Spleen (tissue), 11 donors: ENCODE measurements around the gene GCK. TPM values are rescaled to one million over a fixed set of nuclear protein-coding genes. Genes with fewer than 3 reads are reported as not detected.

Experiments
- DNase-seq: peaks from one replicate; pipeline ENCODE4 v3.0.0-alpha.2; 2020
- H3K27ac ChIP-seq, 8 donors: fragments of 200-600 bp; sonication (generic) in 7 of 8; 1 replicate in 4 of 8; 2 replicates in 4 of 8; pipeline versions ENCODE4 v1.5.0 to v1.8.0; 2016 to 2021; ENCODE audit warnings: inconsistent platforms in 4 of 8, mild to moderate bottlenecking in 4 of 8, moderate library complexity in 1 of 8
- H3K27me3 ChIP-seq, 7 donors: fragments of 200-600 bp; sonication (generic) in 6 of 7; replicated peaks in 1 of 7; 1 replicate in 4 of 7; 2 replicates in 3 of 7; pipeline versions ENCODE4 v1.5.0 to v1.8.0; 2016 to 2021; ENCODE audit warnings: inconsistent platforms in 3 of 7, mild to moderate bottlenecking in 1 of 7
- H3K36me3 ChIP-seq, 6 donors: fragments of 200-600 bp; sonication (generic) in 5 of 6; 1 replicate in 4 of 6; 2 replicates in 2 of 6; pipeline versions ENCODE4 v1.5.0 to v1.8.0; 2016 to 2021; ENCODE audit warnings: inconsistent platforms in 2 of 6
- H3K4me1 ChIP-seq, 6 donors: fragments of 200-600 bp; sonication (generic) in 5 of 6; 1 replicate in 3 of 6; 2 replicates in 3 of 6; pipeline versions ENCODE4 v1.5.0 to v1.8.0; 2016 to 2021; ENCODE audit warnings: inconsistent platforms in 3 of 6
- H3K4me3 ChIP-seq, 8 donors: fragments of 200-600 bp; sonication (generic) in 7 of 8; 1 replicate in 4 of 8; 2 replicates in 4 of 8; pipeline versions ENCODE4 v1.5.0 to v1.8.0; 2016 to 2021; ENCODE audit warnings: inconsistent platforms in 4 of 8, mild to moderate bottlenecking in 4 of 8, moderate library complexity in 2 of 8
- H3K9me3 ChIP-seq, 8 donors: fragments of 200-600 bp; sonication (generic) in 7 of 8; 1 replicate in 4 of 8; 2 replicates in 4 of 8; pipeline versions ENCODE4 v1.5.0 to v1.8.0; 2016 to 2021; ENCODE audit warnings: inconsistent platforms in 4 of 8
- CTCF ChIP-seq, 11 experiments: fragments of 200-600 bp in 7 of 11; fragments of 450-650 bp in 4 of 11; sonication (generic) in 4 of 11; IDR thresholded peaks in 8 of 11; conservative IDR thresholded peaks in 3 of 11; 1 replicate in 7 of 11; 2 replicates in 4 of 11; pipeline versions ENCODE4 v1.4.0 to v1.8.0; 2016 to 2021; ENCODE audit warnings: antibody characterized with exemption in 11 of 11, inconsistent platforms in 4 of 11, mild to moderate bottlenecking in 1 of 11
- POLR2A ChIP-seq, 3 donors: fragments of 450-650 bp; IDR thresholded peaks; one replicate each; pipeline ENCODE4 v1.5.1; 2017; ENCODE audit warnings: antibody characterized with exemption in 3 of 3, mild to moderate bottlenecking in 1 of 3
- POLR2AphosphoS5 ChIP-seq, 3 donors: sonication (generic); formaldehyde crosslinking; IDR thresholded peaks; one replicate each; pipeline ENCODE4 v1.5.1; 2017; ENCODE audit warnings: antibody characterized with exemption in 3 of 3
- WGBS, 5 donors: extraction: QIAGEN DNeasy Blood & Tissue Kit in 3 of 5; methylation state at CpG; one replicate each; pipeline versions ENCODE4 v1.1.5 to v1.1.7; 2013 to 2018; 5-methylcytosine and 5-hydroxymethylcytosine counted together
- intact Hi-C: fragments of 100-400 bp; cut with DNase I; formaldehyde crosslinking; loops from one replicate; pipeline ENCODE4 v1.15.0; 2023; ENCODE audit warnings: low total_unique reads
- polyA plus RNA-seq, 3 donors: library from polyadenylated mRNA; stranded (reverse); fragments of 200-250 nt; gene quantifications; one replicate each; pipeline ENCODE4 v1.2.1, GENCODE V29; 2013
- total RNA-seq, 7 donors: library from RNA; depleted of rRNA in 3 of 7; stranded (reverse); fragments of >200 nt in 3 of 7; fragmentation: NEBNext Ultra II Directional in 4 of 7; extraction: Animal tissue kit (Norgen Biotek cat#: 25700) in 4 of 7; gene quantifications; one replicate each; pipeline versions ENCODE4 v1.1.0 to v1.2.1, GENCODE V29; 2016 to 2021
- donor health status: healthy with polysubstance abuse.
- donor health status: DM: no; HTN: no; CAD: no; lungs with moderate emphysema.
- donor health status: DM: no; HTN: no; CAD: no.
- donor health status: Bipolar disorder and iron deficiency.
- donor health status: healthy.
- donor health status: DM: no; HTN: no; CAD: no.
- donor health status: DM: yes; HTN: yes; CAD: no.

Gene GCK
- total and polyA plus RNA-seq, 10 donors, result 0.29 to 1.7 (median 0.55) TPM; not detected in 3

GRCh38 chr7:44147026-44147991, 41.9 kb downstream of the GCK start:
- no peak for DNase-seq

DNA sequence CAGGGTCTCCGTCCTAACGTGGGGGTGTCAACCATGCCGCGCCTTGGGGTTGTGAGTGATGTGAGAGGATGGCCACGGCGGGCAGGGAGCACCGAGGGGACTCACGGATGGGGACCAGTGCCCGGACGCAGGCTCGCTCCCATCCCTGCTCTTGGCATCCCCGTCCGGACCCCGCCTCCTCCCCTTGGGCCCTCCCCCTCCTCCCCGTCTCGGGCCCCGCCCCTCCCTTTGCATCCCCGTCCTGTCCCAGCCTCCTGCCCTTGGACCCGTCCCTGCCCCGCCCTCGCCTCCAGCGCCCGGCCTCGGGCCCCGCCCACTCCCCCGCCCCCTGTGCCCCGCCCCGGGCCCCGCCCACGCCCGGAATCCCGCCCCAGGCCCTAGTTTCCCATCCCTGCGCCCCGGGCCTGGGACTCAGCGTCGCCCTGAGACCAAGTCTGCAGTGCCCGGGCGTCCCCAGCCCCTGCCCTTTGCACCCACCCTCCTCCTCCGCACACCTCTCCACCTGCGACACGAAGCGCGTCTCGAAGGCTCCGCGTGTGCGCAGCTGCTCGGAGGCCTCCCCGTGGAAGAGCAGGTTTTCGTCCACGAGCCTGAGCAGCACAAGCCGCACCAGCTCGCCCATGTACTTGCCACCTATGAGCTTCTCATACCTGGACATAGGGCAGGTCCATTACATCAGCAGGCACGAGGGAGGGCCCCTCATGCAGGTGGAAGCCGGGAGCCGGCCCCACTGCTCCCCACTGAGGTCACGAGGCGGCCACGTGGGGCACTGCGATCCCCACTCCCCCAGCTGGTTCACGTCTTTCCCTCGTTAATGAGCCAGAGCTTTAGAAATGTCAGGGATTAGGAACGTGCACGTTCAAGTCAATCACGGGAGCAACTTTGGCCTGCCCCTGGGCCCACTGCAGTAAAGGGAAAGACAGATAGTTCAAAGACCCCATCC, 43.0 kb downstream of the GCK start:
- peak; percentile 88 for DNase-seq
- intact Hi-C loops, result no loop called here
- no peaks in the 10 kb centered on the region for H3K36me3 ChIP-seq
- WGBS, 5 donors, result 10 to 39% (median 21%) methylated on average over 46 to 65 of the region's 65 CpGs
- H3K4me1 ChIP-seq, result peaks cover 5 to 33% (median 21%) of the 10 kb centered on the region in 6 donors
- no peaks in the 10 kb centered on the region for H3K9me3 ChIP-seq
- H3K4me3 ChIP-seq, result peak overlapping the region; percentile 28 to 71 (median 47)
- peak overlapping the region in 3 of 8 donors; percentile 7 to 38 (median 12) for H3K27ac ChIP-seq
- peaks cover 0 to 28% (median 7%) of the 10 kb centered on the region in 7 donors for H3K27me3 ChIP-seq
- TF ChIP-seq POLR2A (IDR thresholded peaks at IDR 0.05), result no peak
- TF ChIP-seq CTCF (IDR thresholded peaks at IDR 0.05 in 8 of 11, conservative IDR thresholded peaks at IDR 0.05 in 3 of 11), result no peak
- TF ChIP-seq POLR2AphosphoS5 (IDR thresholded peaks at IDR 0.05), result peak in 1 of 3 donors; percentile 44

More at GRCh38 chr7:44147026-44147991, 41.9 kb downstream of the GCK start:
- TF ChIP-seq POLR2A (IDR thresholded peaks at IDR 0.05) (no peak), CTCF (IDR thresholded peaks at IDR 0.05 in 8 of 11, conservative IDR thresholded peaks at IDR 0.05 in 3 of 11) (no peak), POLR2AphosphoS5 (IDR thresholded peaks at IDR 0.05) (no peak)
- Histone ChIP-seq H3K4me3 (no peak overlapping the region), H3K27me3 (peaks cover 0 to 28% (median 7%) of the 10 kb centered on the region in 7 donors), H3K9me3 (no peaks in the 10 kb centered on the region), H3K36me3 (no peaks in the 10 kb centered on the region), H3K27ac (no peak overlapping the region), H3K4me1 (peaks cover 5 to 35% (median 21%) of the 10 kb centered on the region in 6 donors)
- intact Hi-C loops, result no loop called here
- WGBS, 5 donors, result 76 to 85% (median 80%) methylated on average over 17 to 33 of the region's 33 CpGs

- no peaks in the 10 kb centered on the region for H3K9me3 ChIP-seq
- peaks cover 0 to 28% (median 7%) of the 10 kb centered on the region in 7 donors for H3K27me3 ChIP-seq
- no peak for DNase-seq
- peak overlapping the region; percentile 28 to 71 (median 47) for H3K4me3 ChIP-seq
- peaks cover 5 to 28% (median 20%) of the 10 kb centered on the region in 6 donors for H3K4me1 ChIP-seq
- 9 to 16% (median 12%) methylated on average over 16 to 53 of the region's 53 CpGs for WGBS, 5 donors
- intact Hi-C loops, result no loop called here
- H3K27ac ChIP-seq, result peak overlapping the region in 1 of 8 donors; percentile 7
- H3K36me3 ChIP-seq, result no peaks in the 10 kb centered on the region
- TF ChIP-seq CTCF (IDR thresholded peaks at IDR 0.05 in 8 of 11, conservative IDR thresholded peaks at IDR 0.05 in 3 of 11) (no peak), POLR2A (IDR thresholded peaks at IDR 0.05) (no peak), POLR2AphosphoS5 (IDR thresholded peaks at IDR 0.05) (peak in 2 of 3 donors; percentile 32 to 64)
Measured at GRCh38 chr7:44145479-44145968, 43.7 kb downstream of the GCK start.
